Measurements from ENCODE around the gene SLC16A12.

DNA sequence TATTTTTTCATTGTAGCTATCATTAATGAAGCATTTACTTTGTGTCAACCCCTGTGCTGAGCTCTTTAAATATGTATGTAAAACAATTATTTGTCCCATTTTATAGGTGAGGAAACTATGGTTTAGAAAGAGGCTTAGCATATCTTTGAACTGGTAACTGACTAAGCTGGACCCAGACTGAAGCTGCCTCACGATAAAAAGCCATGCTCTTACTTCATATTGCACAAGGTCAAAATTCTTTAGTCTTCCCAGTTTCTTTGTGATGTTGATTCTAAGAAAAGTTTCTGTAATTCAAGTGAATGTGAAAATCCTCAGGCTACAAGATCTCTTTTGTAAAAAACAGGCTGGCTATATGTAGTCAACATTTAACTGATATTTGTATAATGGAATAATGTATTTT lies 46.6 kb upstream of the SLC16A12 start:
- TF ChIP-seq, protein P1, sequence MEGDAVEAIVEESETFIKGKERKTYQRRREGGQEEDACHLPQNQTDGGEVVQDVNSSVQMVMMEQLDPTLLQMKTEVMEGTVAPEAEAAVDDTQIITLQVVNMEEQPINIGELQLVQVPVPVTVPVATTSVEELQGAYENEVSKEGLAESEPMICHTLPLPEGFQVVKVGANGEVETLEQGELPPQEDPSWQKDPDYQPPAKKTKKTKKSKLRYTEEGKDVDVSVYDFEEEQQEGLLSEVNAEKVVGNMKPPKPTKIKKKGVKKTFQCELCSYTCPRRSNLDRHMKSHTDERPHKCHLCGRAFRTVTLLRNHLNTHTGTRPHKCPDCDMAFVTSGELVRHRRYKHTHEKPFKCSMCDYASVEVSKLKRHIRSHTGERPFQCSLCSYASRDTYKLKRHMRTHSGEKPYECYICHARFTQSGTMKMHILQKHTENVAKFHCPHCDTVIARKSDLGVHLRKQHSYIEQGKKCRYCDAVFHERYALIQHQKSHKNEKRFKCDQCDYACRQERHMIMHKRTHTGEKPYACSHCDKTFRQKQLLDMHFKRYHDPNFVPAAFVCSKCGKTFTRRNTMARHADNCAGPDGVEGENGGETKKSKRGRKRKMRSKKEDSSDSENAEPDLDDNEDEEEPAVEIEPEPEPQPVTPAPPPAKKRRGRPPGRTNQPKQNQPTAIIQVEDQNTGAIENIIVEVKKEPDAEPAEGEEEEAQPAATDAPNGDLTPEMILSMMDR (IDR thresholded peaks at IDR 0.05 in 4 of 5, conservative IDR thresholded peaks at IDR 0.05 in 1 of 5): no peak
- TF ChIP-seq POLR2A (IDR thresholded peaks at IDR 0.05): no peak
